Thoracic aorta (tissue), 2 donors: ENCODE results near the gene SYNE1. TPM values are rescaled to one million over a fixed set of nuclear protein-coding genes. Genes with fewer than 3 reads are reported as not detected.

Experiments
- ATAC-seq: fragments of 150-250 bp; one replicate; pipeline ENCODE4 v1.8.0; 2017; ENCODE audit warnings: low read depth; ENCODE audit not compliant: insufficient number of reproducible peaks, low FRiP score
- DNase-seq: peaks from one replicate; pipeline ENCODE4 v3.0.0-alpha.2; 2020; ENCODE audit warnings: low spot score
- H3K27ac ChIP-seq, 2 donors: fragments of 200-600 bp; sonication (generic); 1 replicate in 1 of 2; 2 replicates in 1 of 2; pipeline ENCODE4 v1.5.1; 2016; ENCODE audit warnings: mild to moderate bottlenecking in 2 of 2, moderate library complexity in 2 of 2
- H3K27me3 ChIP-seq: fragments of 200-600 bp; sonication (generic); replicated peaks from 2 replicates; pipeline ENCODE4 v1.6.0; 2016; ENCODE audit warnings: mild to moderate bottlenecking; ENCODE audit not compliant: insufficient read depth
- H3K36me3 ChIP-seq: fragments of 200-600 bp; sonication (generic); one replicate; pipeline ENCODE4 v1.5.1; 2016
- H3K4me1 ChIP-seq, 2 donors: fragments of 200-600 bp; sonication (generic); 1 replicate in 1 of 2; 2 replicates in 1 of 2; pipeline versions ENCODE4 v1.5.1 to v1.6.0; 2016; ENCODE audit warnings: low read depth in 2 of 2, mild to moderate bottlenecking in 1 of 2; ENCODE audit not compliant: control insufficient read depth in 1 of 2
- H3K4me3 ChIP-seq: fragments of 200-600 bp; sonication (generic); 2 replicates; pipeline ENCODE4 v1.5.1; 2016; ENCODE audit warnings: mild to moderate bottlenecking
- H3K9me3 ChIP-seq: fragments of 200-600 bp; sonication (generic); 2 replicates; pipeline ENCODE4 v1.5.1; 2016
- CTCF ChIP-seq: fragments of 200-600 bp; sonication (generic); IDR thresholded peaks from one replicate; pipeline ENCODE4 v1.5.1; 2019; ENCODE audit warnings: antibody characterized with exemption
- total RNA-seq, 2 donors: library from RNA; depleted of rRNA; stranded (reverse); fragments of >200 nt; gene quantifications; one replicate each; pipeline versions ENCODE4 v1.1.0 to v1.2.3, GENCODE V29; 2016

Gene SYNE1
- total RNA-seq, 2 donors from 2014 or later, result 462 to 552 TPM

DNA sequence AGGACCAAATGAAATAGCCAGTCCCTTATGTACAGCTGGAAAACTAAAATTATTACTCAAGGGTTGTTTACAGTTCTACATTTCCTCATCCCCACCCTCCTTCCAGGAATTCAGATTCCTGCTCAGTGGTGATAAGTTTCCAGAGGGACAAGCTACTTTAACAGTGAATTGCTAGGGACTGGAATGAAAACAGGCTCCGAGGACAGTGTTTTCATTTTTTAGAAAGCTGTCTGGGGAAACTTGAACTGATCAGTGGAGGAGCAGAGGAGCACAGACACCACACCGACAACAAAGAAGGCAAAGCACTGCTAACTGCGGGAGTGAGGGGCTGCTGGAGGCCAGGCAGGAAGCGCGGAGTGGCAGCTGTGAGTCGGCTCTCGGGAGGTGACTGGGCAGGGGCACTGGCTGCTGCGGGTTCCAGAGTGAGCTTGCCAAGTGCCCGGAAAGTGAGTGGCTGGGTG is 507.4 kb downstream of the SYNE1 start:
- ATAC-seq (peak; percentile 26), DNase-seq (no peak)
- Histone ChIP-seq H3K9me3 (no peaks in the 10 kb centered on the region), H3K36me3 (peaks cover 37% of the 10 kb centered on the region), H3K4me1 (peaks cover 10 to 30% of the 10 kb centered on the region in 2 donors), H3K4me3 (peak overlapping the region; percentile 48), H3K27ac (peak overlapping the region; percentile 49 to 68), H3K27me3 (no peaks in the 10 kb centered on the region)
- TF ChIP-seq CTCF, result no peak

- H3K4me1 ChIP-seq, result peaks cover 10 to 39% of the 10 kb centered on the region in 2 donors
- no peaks in the 10 kb centered on the region for H3K9me3 ChIP-seq
- TF ChIP-seq CTCF, result no peak
- ATAC-seq (no peak), DNase-seq (no peak)
- H3K27me3 ChIP-seq, result no peaks in the 10 kb centered on the region
- peaks cover 20% of the 10 kb centered on the region for H3K36me3 ChIP-seq
- peak overlapping the region; percentile 6 to 8 for H3K27ac ChIP-seq
- no peak overlapping the region for H3K4me3 ChIP-seq
Measured at GRCh38 chr6:152127432-152128165, 509.6 kb downstream of the SYNE1 start.

DNA sequence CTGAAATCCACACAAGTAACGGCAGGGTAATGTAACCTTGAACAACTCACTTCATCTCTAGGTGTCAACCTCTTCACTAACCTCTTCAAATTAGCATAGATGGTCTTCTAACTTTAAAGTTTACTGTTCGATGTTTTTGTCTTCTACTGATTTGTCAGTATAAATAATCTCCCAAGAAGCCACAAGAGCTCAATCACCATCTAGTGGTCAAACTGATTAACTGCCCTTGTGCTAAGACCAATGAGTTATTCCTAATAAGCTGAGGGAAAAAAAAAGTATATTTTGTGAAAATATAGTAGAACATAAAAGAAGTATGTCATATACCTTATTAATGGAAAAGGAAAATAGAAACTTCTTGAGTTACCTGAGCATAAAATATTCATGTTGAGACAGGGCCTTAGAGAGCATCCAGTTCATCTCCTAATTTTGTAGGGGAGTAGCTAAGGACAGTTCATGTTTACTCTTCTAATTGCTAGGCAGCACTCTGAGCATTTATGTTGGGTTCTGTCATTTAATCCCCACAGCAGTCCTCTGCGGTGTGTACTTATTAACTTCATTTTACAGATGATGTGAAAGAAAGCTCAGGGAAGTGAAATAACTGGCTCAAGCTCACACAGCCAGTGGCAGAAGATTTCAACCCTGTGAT is 512.6 kb downstream of the SYNE1 start:
- ATAC-seq, result no peak
- no peak overlapping the region for H3K27ac ChIP-seq
- peaks cover 33% of the 10 kb centered on the region for H3K36me3 ChIP-seq

GRCh38 chr6:152123076-152123475 is 514.1 kb downstream of the SYNE1 start:
- ATAC-seq (no peak), DNase-seq (no peak)
- TF ChIP-seq CTCF, result no peak
- no peaks in the 10 kb centered on the region for H3K27me3 ChIP-seq
- no peak overlapping the region for H3K27ac ChIP-seq
- H3K4me1 ChIP-seq, result peaks cover 4 to 27% of the 10 kb centered on the region in 2 donors
- no peaks in the 10 kb centered on the region for H3K9me3 ChIP-seq
- peaks cover 29% of the 10 kb centered on the region for H3K36me3 ChIP-seq
- no peak overlapping the region for H3K4me3 ChIP-seq

More for the DNA sequence above, 512.6 kb downstream of the SYNE1 start:
- H3K4me1 ChIP-seq, result peaks cover 5 to 34% of the 10 kb centered on the region in 2 donors
- H3K9me3 ChIP-seq, result no peaks in the 10 kb centered on the region
- H3K4me3 ChIP-seq, result no peak overlapping the region
- no peak for DNase-seq
- TF ChIP-seq CTCF, result peak; percentile 73
- no peaks in the 10 kb centered on the region for H3K27me3 ChIP-seq

GRCh38 chr6:152122434-152122833 is 514.7 kb downstream of the SYNE1 start:
- ATAC-seq (no peak), DNase-seq (no peak)
- H3K36me3 ChIP-seq, result peaks cover 29% of the 10 kb centered on the region
- TF ChIP-seq CTCF, result no peak
- no peak overlapping the region for H3K27ac ChIP-seq
- peaks cover 7 to 27% of the 10 kb centered on the region in 2 donors for H3K4me1 ChIP-seq
- H3K9me3 ChIP-seq, result no peaks in the 10 kb centered on the region
- H3K27me3 ChIP-seq, result no peaks in the 10 kb centered on the region
- no peak overlapping the region for H3K4me3 ChIP-seq
